ENCODE data around the gene OR2Z1.

GRCh38 chr19:8686549-8686948, 34.9 kb upstream of the OR2Z1 start:
- TF ChIP-seq CTCF (optimal IDR thresholded peaks at IDR 0.05 in 1 of 3, IDR thresholded peaks at IDR 0.05 in 1 of 3, conservative IDR thresholded peaks at IDR 0.05 in 1 of 3; ENCODE audit: extremely low read depth in 1 of 3, insufficient read depth in 2 of 3, low read length in 3 of 3): no peak
- TF ChIP-seq EZH2 (IDR thresholded peaks at IDR 0.05; ENCODE audit: low read length): no peak

Data from keratinocyte (primary cell).